Hepatocyte (in vitro differentiated cells): ENCODE measurements around the gene LEPROT.

Experiments
- CTCF ChIP-seq: fragments of 200-600 bp; sonication (generic); IDR thresholded peaks from 2 replicates; pipeline ENCODE4 v1.5.1; 2016; ENCODE audit warnings: antibody characterized with exemption, mild to moderate bottlenecking; ENCODE audit not compliant: poor library complexity
- EZH2 ChIP-seq: fragments of 200-600 bp; sonication (generic); IDR thresholded peaks from 2 replicates; pipeline ENCODE4 v1.6.1; 2016; ENCODE audit warnings: antibody characterized with exemption, mild to moderate bottlenecking, borderline replicate concordance
- EZH2phosphoT487 ChIP-seq: fragments of 200-600 bp; sonication (generic); IDR thresholded peaks from one replicate; pipeline ENCODE4 v1.6.1; 2018; ENCODE audit warnings: antibody characterized with exemption, mild to moderate bottlenecking, low read depth, moderate library complexity; ENCODE audit not compliant: unreplicated experiment, severe bottlenecking

GRCh38 chr1:65417729-65418128, 2.7 kb upstream of the LEPROT start:
- TF ChIP-seq CTCF (no peak), EZH2phosphoT487 (no peak), EZH2 (no peak)
